H1 (cell line): Measurements from ENCODE around the gene DHX57. TPM values are rescaled to one million over a fixed set of nuclear protein-coding genes. Genes with fewer than 3 reads are reported as not detected.

Experiments used
- CTCF ChIA-PET: fragments of 300-600 bp; sonication (Branson Sonifier 250); formaldehyde crosslinking; loops from one replicate; lab custom pipeline; 2021; ENCODE audit not compliant: partially characterized antibody; lab: Charles Lee
- POLR2A ChIA-PET: fragments of 300-600 bp; sonication (Branson Sonifier 250); formaldehyde crosslinking; loops from one replicate; lab custom pipeline; 2021; ENCODE audit warnings: inconsistent platforms; ENCODE audit not compliant: partially characterized antibody; lab: Charles Lee
- DNase-seq, 2 experiments: peaks; one replicate each; pipeline versions ENCODE4 v3.0.0 to v3.0.0-alpha.2; 2010 to 2022; ENCODE audit warnings: low spot score in 2 of 2, low read depth in 1 of 2, mixed read lengths in 1 of 2
- FAIRE-seq: peaks from 2 replicates; lab custom pipeline; 2011; peaks lifted over from hg19 to GRCh38; lab: Jason Lieb, UNC
- H2AFZ ChIP-seq: 2 replicates; pipeline ENCODE4 v1.8.1; 2012; ENCODE audit warnings: low read length, inconsistent platforms
- H2AK5ac ChIP-seq: 2 replicates; pipeline ENCODE4 v1.6.1; 2013; ENCODE audit warnings: low read depth, low read length
- H2BK120ac ChIP-seq: replicated peaks from 2 replicates; pipeline ENCODE3; 2013; ENCODE audit warnings: low read depth, low read length, inconsistent platforms
- H2BK12ac ChIP-seq: 2 replicates; pipeline ENCODE4 v1.6.1; 2013; ENCODE audit warnings: low read depth, low read length
- H2BK15ac ChIP-seq: 2 replicates; pipeline ENCODE4 v1.6.1; 2013; ENCODE audit warnings: low read length
- H2BK20ac ChIP-seq: 2 replicates; pipeline ENCODE4 v1.6.1; 2013; ENCODE audit warnings: low read length
- H2BK5ac ChIP-seq: 2 replicates; pipeline ENCODE4 v1.6.1; 2013; ENCODE audit warnings: low read depth, low read length
- H3K14ac ChIP-seq: 2 replicates; pipeline ENCODE4 v1.6.1; 2013; ENCODE audit warnings: inconsistent platforms; ENCODE audit not compliant: insufficient read length
- H3K18ac ChIP-seq: 2 replicates; pipeline ENCODE4 v1.6.1; 2013; ENCODE audit warnings: low read length; ENCODE audit errors: extremely low read depth
- H3K23ac ChIP-seq: 2 replicates; pipeline ENCODE4 v1.6.1; 2013; ENCODE audit warnings: inconsistent platforms; ENCODE audit not compliant: insufficient read length
- H3K23me2 ChIP-seq: 2 replicates; pipeline ENCODE4 v1.6.1; 2013; ENCODE audit warnings: low read depth, low read length
- H3K27ac ChIP-seq: 2 replicates; pipeline ENCODE4 v1.6.1; 2011; ENCODE audit warnings: low read depth, low read length, inconsistent platforms
- H3K27me3 ChIP-seq, 4 experiments: replicated peaks in 1 of 4; 1 replicate in 1 of 4; 2 replicates in 3 of 4; pipeline versions ENCODE4 v1.6.1 to v1.8.1; 2011 to 2013; ENCODE audit warnings: low read length in 3 of 4, mild to moderate bottlenecking in 3 of 4, inconsistent platforms in 2 of 4, mixed read lengths in 2 of 4, moderate library complexity in 1 of 4; ENCODE audit not compliant: control insufficient read depth in 3 of 4, insufficient read depth in 3 of 4; ENCODE audit errors: extremely low read depth in 1 of 4
- H3K36me3 ChIP-seq, 4 experiments: 2 replicates each; pipeline versions ENCODE4 v1.6.1 to v1.8.1; 2011 to 2013; ENCODE audit warnings: mild to moderate bottlenecking in 4 of 4, low read length in 3 of 4, moderate library complexity in 2 of 4, control low read depth in 1 of 4, inconsistent platforms in 1 of 4; ENCODE audit not compliant: insufficient read depth in 4 of 4, control insufficient read depth in 2 of 4
- H3K4ac ChIP-seq: replicated peaks from 2 replicates; pipeline ENCODE3; 2013; ENCODE audit warnings: low read length, low read depth, mixed read lengths, inconsistent platforms; ENCODE audit not compliant: insufficient read length
- H3K4me1 ChIP-seq, 4 experiments: replicated peaks in 1 of 4; 1 replicate in 1 of 4; 2 replicates in 3 of 4; pipeline versions ENCODE4 v1.6.1 to v1.8.1; 2011 to 2013; ENCODE audit warnings: low read length in 3 of 4, inconsistent platforms in 2 of 4, mixed read lengths in 1 of 4; ENCODE audit not compliant: insufficient read depth in 4 of 4, control insufficient read depth in 3 of 4
- H3K4me2 ChIP-seq, 2 experiments: 2 replicates each; pipeline versions ENCODE4 v1.6.1 to v1.8.1; 2011 to 2013; ENCODE audit warnings: low read depth in 2 of 2, low read length in 2 of 2, control low read depth in 1 of 2, inconsistent platforms in 1 of 2, mild to moderate bottlenecking in 1 of 2; ENCODE audit not compliant: insufficient read depth in 1 of 2
- H3K4me3 ChIP-seq, 4 experiments: fragments of 200-600, 300-600 bp in 1 of 4; sonication (generic), shearing (Covaris generic), sonication (Bioruptor Twin) in 1 of 4; 2 replicates each; pipeline versions ENCODE4 v1.5.1 to v1.8.1; 2011 to 2016; ENCODE audit warnings: low read length in 4 of 4, low read depth in 3 of 4, control low read depth in 2 of 4, inconsistent platforms in 2 of 4, mild to moderate bottlenecking in 2 of 4, mixed read lengths in 1 of 4, moderate library complexity in 1 of 4; ENCODE audit not compliant: insufficient read depth in 2 of 4; ENCODE audit errors: extremely low read depth in 1 of 4
- H3K56ac ChIP-seq: replicated peaks from 2 replicates; pipeline ENCODE3; 2013; ENCODE audit warnings: low read depth, mild to moderate bottlenecking, mixed read lengths, low read length, inconsistent platforms; ENCODE audit not compliant: insufficient read length
- H3K79me1 ChIP-seq: 2 replicates; pipeline ENCODE4 v1.6.1; 2013; ENCODE audit warnings: low read depth, low read length, control low read depth
- H3K79me2 ChIP-seq, 2 experiments: 2 replicates each; pipeline versions ENCODE4 v1.6.1 to v1.8.1; 2012 to 2013; ENCODE audit warnings: low read length in 2 of 2, mild to moderate bottlenecking in 2 of 2, inconsistent platforms in 1 of 2; ENCODE audit not compliant: insufficient read depth in 2 of 2, control insufficient read depth in 1 of 2
- H3K9ac ChIP-seq, 4 experiments: replicated peaks in 1 of 4; 1 replicate in 1 of 4; 2 replicates in 3 of 4; pipeline versions ENCODE4 v1.6.1 to v1.8.1; 2011 to 2013; ENCODE audit warnings: low read depth in 3 of 4, low read length in 3 of 4, control low read depth in 2 of 4, mild to moderate bottlenecking in 2 of 4, moderate library complexity in 2 of 4, inconsistent platforms in 1 of 4; ENCODE audit errors: extremely low read depth in 1 of 4
- H3K9me3 ChIP-seq, 2 experiments: 2 replicates each; pipeline versions ENCODE4 v1.6.1 to v1.8.1; 2012 to 2013; ENCODE audit warnings: mild to moderate bottlenecking in 2 of 2, moderate library complexity in 2 of 2, control low read depth in 1 of 2, inconsistent platforms in 1 of 2, low read depth in 1 of 2, low read length in 1 of 2, mixed read lengths in 1 of 2; ENCODE audit not compliant: insufficient read depth in 2 of 2
- H4K20me1 ChIP-seq, 2 experiments: replicated peaks in 1 of 2; 2 replicates each; pipeline versions ENCODE3 to v1.8.1; 2011 to 2013; ENCODE audit warnings: inconsistent platforms in 2 of 2, low read length in 2 of 2, mild to moderate bottlenecking in 1 of 2; ENCODE audit not compliant: insufficient read depth in 2 of 2, control insufficient read depth in 1 of 2
- H4K5ac ChIP-seq: 2 replicates; pipeline ENCODE4 v1.6.1; 2013; ENCODE audit warnings: low read length, low read depth, mixed read lengths, inconsistent platforms; ENCODE audit not compliant: insufficient read length
- H4K8ac ChIP-seq: 2 replicates; pipeline ENCODE4 v1.8.0; 2013; ENCODE audit warnings: mild to moderate bottlenecking, moderate library complexity, low read length, inconsistent platforms; ENCODE audit not compliant: insufficient read depth; ENCODE audit errors: extremely low read depth
- H4K91ac ChIP-seq: replicated peaks from 2 replicates; pipeline ENCODE3; 2013; ENCODE audit warnings: low read length, mixed read lengths, inconsistent platforms; ENCODE audit not compliant: insufficient read length
- WGBS, 2 experiments: shearing (Covaris generic) in 1 of 2; methylation state at CpG; one replicate each; pipeline versions ENCODE4 v1.1.6 to v1.1.7; 2013 to 2015; ENCODE audit warnings: low lambda C conversion rate in 2 of 2, mixed read lengths in 2 of 2, inconsistent platforms in 1 of 2, low coverage in 1 of 2, missing lambda C conversion rate in 1 of 2; ENCODE audit not compliant: insufficient replicate concordance in 2 of 2, insufficient coverage in 1 of 2, insufficient read length in 1 of 2; ENCODE audit errors: extremely low coverage in 1 of 2, missing lambda C conversion rate in 1 of 2; 5-methylcytosine and 5-hydroxymethylcytosine counted together
- polyA plus RNA-seq, 7 experiments: library from polyadenylated mRNA; depleted of rRNA in 3 of 7; stranded (reverse) in 5 of 7; unstranded in 2 of 7; fragments of >200 nt in 5 of 7; fragments of 200-250 nt in 2 of 7; gene quantifications; 1 replicate in 5 of 7; 2 replicates in 1 of 7; 4 replicates in 1 of 7; pipeline versions ENCODE4 v1.2.1 to v1.2.3, GENCODE V29; 2011 to 2013; ENCODE audit warnings: missing spikeins in 2 of 7, mixed read lengths in 2 of 7
- total RNA-seq: library from RNA; stranded (reverse); fragmentation: NEBNext Ultra II Directional; extraction: Animal tissue kit (Norgen Biotek cat#: 25700); gene quantifications from 2 replicates; pipeline ENCODE4 v1.2.1, GENCODE V29; 2021
- TF ChIP-seq, protein P1 (sequence below): IDR thresholded peaks from 2 replicates; pipeline ENCODE4 v1.6.1; 2011; ENCODE audit warnings: low read length, improper control_type of control experiment
- TF ChIP-seq, protein P2 (sequence below): IDR thresholded peaks from 2 replicates; pipeline ENCODE4 v1.6.1; 2012; ENCODE audit warnings: inconsistent platforms

Gene DHX57
- total and polyA plus RNA-seq, 2 of the 8 experiments (the other 6 are each of a cell fraction or from before 2014, with no cell fraction given) = 10.7 to 32.9 TPM

DNA sequence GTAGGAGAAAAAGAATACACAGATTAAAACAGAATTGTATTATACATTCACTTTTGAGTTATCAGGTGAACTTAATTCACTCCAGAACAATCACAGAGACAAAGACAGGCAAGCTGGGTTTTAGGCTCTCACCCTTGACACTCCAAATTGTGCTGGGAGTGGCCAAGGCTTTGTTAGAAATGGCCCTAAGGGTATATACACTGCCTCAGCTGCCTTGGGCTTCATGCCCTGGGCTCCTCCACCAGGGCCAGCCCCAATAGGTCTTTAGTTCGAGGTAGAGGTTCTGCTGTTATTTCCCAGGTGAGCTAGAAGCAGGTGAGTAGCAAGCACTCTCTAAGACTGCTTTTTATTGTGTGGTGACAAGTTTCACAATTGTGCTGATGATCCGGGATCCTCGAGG, 77.8 kb downstream of the DHX57 start:
- FAIRE-seq = no peak
- TF ChIP-seq, protein P1, sequence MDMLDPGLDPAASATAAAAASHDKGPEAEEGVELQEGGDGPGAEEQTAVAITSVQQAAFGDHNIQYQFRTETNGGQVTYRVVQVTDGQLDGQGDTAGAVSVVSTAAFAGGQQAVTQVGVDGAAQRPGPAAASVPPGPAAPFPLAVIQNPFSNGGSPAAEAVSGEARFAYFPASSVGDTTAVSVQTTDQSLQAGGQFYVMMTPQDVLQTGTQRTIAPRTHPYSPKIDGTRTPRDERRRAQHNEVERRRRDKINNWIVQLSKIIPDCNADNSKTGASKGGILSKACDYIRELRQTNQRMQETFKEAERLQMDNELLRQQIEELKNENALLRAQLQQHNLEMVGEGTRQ = no peak
- TF ChIP-seq, protein P2, sequence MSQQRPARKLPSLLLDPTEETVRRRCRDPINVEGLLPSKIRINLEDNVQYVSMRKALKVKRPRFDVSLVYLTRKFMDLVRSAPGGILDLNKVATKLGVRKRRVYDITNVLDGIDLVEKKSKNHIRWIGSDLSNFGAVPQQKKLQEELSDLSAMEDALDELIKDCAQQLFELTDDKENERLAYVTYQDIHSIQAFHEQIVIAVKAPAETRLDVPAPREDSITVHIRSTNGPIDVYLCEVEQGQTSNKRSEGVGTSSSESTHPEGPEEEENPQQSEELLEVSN = no peak

More for the DNA sequence above, 77.8 kb downstream of the DHX57 start:
- H3K14ac ChIP-seq = no peak overlapping the region
- ChIA-PET CTCF (no interaction called here), POLR2A (interaction anchor here (1.0 to 1.4 kb wide), 4 partner anchors 46 to 53 kb away, joined by 3 to 8 read pairs (median 3); partner anchors contain the start of gene SRSF7)
- no peak overlapping the region for H2AK5ac ChIP-seq
- H3K23ac ChIP-seq = no peak overlapping the region
- DNase-seq = no peak
- no peak overlapping the region for H2BK5ac ChIP-seq
- H3K36me3 ChIP-seq = peaks cover 0 to 16% (median 0%) of the 10 kb centered on the region in 4 experiments; a peak in 1 of 8 replicates
- no peak overlapping the region for H3K4ac ChIP-seq
- no peak overlapping the region for H4K91ac ChIP-seq
- no peaks in the 10 kb centered on the region for H3K4me1 ChIP-seq
- no peak overlapping the region for H2AFZ ChIP-seq
- H3K9ac ChIP-seq = no peak overlapping the region
- H3K23me2 ChIP-seq = no peaks in the 10 kb centered on the region
- no peak overlapping the region for H3K18ac ChIP-seq
- H4K20me1 ChIP-seq = no peaks in the 10 kb centered on the region
- H4K5ac ChIP-seq = no peak overlapping the region
- no peak overlapping the region for H4K8ac ChIP-seq
- H3K9me3 ChIP-seq = no peaks in the 10 kb centered on the region
- no peak overlapping the region for H2BK20ac ChIP-seq
- H3K4me2 ChIP-seq = no peak overlapping the region
- H3K27me3 ChIP-seq = no peaks in the 10 kb centered on the region
- no peak overlapping the region for H2BK120ac ChIP-seq
- WGBS, 2 experiments = 95% methylated on average over 3 of the region's 3 CpGs; no CpG with 5 or more reads in 1 of the 2 experiments
- no peaks in the 10 kb centered on the region for H3K79me2 ChIP-seq
- H2BK15ac ChIP-seq = no peak overlapping the region
- H3K4me3 ChIP-seq = no peak overlapping the region
- no peak overlapping the region for H3K27ac ChIP-seq
- H3K56ac ChIP-seq = no peak overlapping the region
- no peaks in the 10 kb centered on the region for H3K79me1 ChIP-seq
- H2BK12ac ChIP-seq = no peak overlapping the region
